DOHH2 (cell line): ENCODE data around the gene TGFBR2.

Source experiments
- H3F3A ChIP-seq: fragments of 200-600 bp; sonication (generic), shearing (Covaris generic); 2 replicates; pipeline ENCODE4 v1.6.0; 2016; ENCODE audit warnings: antibody characterized with exemption, mild to moderate bottlenecking; ENCODE audit not compliant: control insufficient read depth, insufficient read depth
- H3K27ac ChIP-seq: fragments of 200-600 bp; sonication (generic); 2 replicates; pipeline ENCODE4 v1.5.1; 2014; ENCODE audit warnings: low read depth, mild to moderate bottlenecking, low read length, moderate library complexity
- H3K27me3 ChIP-seq: fragments of 200-600 bp; sonication (generic); 2 replicates; pipeline ENCODE4 v1.6.1; 2014; ENCODE audit warnings: mild to moderate bottlenecking, low read length, mixed read lengths; ENCODE audit not compliant: control insufficient read depth
- H3K36me3 ChIP-seq: fragments of 200-600 bp; sonication (generic); 2 replicates; pipeline ENCODE4 v1.6.1; 2014; ENCODE audit warnings: mild to moderate bottlenecking, low read length, moderate library complexity, mixed read lengths; ENCODE audit not compliant: control insufficient read depth
- H3K4me1 ChIP-seq: fragments of 200-600 bp; sonication (generic); 2 replicates; pipeline ENCODE4 v1.6.1; 2014; ENCODE audit warnings: mild to moderate bottlenecking, low read length, mixed read lengths; ENCODE audit not compliant: control insufficient read depth
- H3K4me2 ChIP-seq: fragments of 200-600 bp; sonication (generic); 2 replicates; pipeline ENCODE4 v1.6.0; 2014; ENCODE audit warnings: mild to moderate bottlenecking, low read length, moderate library complexity
- H3K4me3 ChIP-seq: fragments of 200-600 bp; sonication (generic); 2 replicates; pipeline ENCODE4 v1.5.1; 2014; ENCODE audit warnings: mild to moderate bottlenecking, low read length, mixed read lengths
- H3K79me2 ChIP-seq: fragments of 200-600 bp; sonication (generic); 2 replicates; pipeline ENCODE4 v1.6.1; 2014; ENCODE audit warnings: mild to moderate bottlenecking, low read length, mixed read lengths; ENCODE audit not compliant: control insufficient read depth
- H3K9me2 ChIP-seq: fragments of 200-600 bp; sonication (generic); replicated peaks from 2 replicates; pipeline ENCODE4 v1.6.1; 2014; ENCODE audit warnings: mild to moderate bottlenecking, low read length, mixed read lengths; ENCODE audit not compliant: control insufficient read depth
- H3K9me3 ChIP-seq: fragments of 200-600 bp; sonication (generic); 2 replicates; pipeline ENCODE4 v1.6.1; 2014; ENCODE audit warnings: antibody characterized with exemption, low read length, mixed read lengths; ENCODE audit not compliant: control insufficient read depth, insufficient read depth
- H4K20me1 ChIP-seq: fragments of 200-600 bp; sonication (generic); 2 replicates; pipeline ENCODE4 v1.6.0; 2014; ENCODE audit warnings: low read depth, mild to moderate bottlenecking, antibody characterized with exemption, low read length, moderate library complexity; ENCODE audit not compliant: control insufficient read depth, insufficient read depth
- EZH2phosphoT487 ChIP-seq: fragments of 200-600 bp; sonication (generic); IDR thresholded peaks from 2 replicates; pipeline ENCODE4 v1.6.1; 2017; ENCODE audit warnings: borderline replicate concordance, mild to moderate bottlenecking, antibody characterized with exemption, low read length, moderate library complexity, mixed read lengths
- TF ChIP-seq, protein P1 (sequence below): fragments of 200-600 bp; sonication (generic); IDR thresholded peaks from one replicate; pipeline ENCODE4 v1.5.1; 2014; ENCODE audit warnings: antibody characterized with exemption, mild to moderate bottlenecking, low read depth, low read length; ENCODE audit not compliant: poor library complexity, severe bottlenecking

TGFBR2 gene

GRCh38 chr3:30606301-30607031 is at the start of gene TGFBR2:
Gene TGFBR2, plus strand, starts transcription at chr3:30606601. Its CDS starts 283 bp downstream, at chr3:30606884.
- Histone ChIP-seq H3K36me3 (peaks cover 6% of the 10 kb centered on the region; the same call in 1 of the 2 replicates), H3K27ac (peak within 1 kb of the TSS; percentile 81), H3F3A (peaks cover 23% of the 10 kb centered on the region), H3K4me3 (peak within 1 kb of the TSS; percentile 88), H3K4me1 (peaks cover 84% of the 10 kb centered on the region), H3K79me2 (peaks cover 47% of the 10 kb centered on the region), H3K4me2 (peak within 1 kb of the TSS; percentile 92), H3K9me3 (no peaks in the 10 kb centered on the region), H4K20me1 (no peaks in the 10 kb centered on the region), H3K9me2 (no peaks in the 10 kb centered on the region), H3K27me3 (no peaks in the 10 kb centered on the region)
- TF ChIP-seq EZH2phosphoT487: no peak
- TF ChIP-seq, protein P1, sequence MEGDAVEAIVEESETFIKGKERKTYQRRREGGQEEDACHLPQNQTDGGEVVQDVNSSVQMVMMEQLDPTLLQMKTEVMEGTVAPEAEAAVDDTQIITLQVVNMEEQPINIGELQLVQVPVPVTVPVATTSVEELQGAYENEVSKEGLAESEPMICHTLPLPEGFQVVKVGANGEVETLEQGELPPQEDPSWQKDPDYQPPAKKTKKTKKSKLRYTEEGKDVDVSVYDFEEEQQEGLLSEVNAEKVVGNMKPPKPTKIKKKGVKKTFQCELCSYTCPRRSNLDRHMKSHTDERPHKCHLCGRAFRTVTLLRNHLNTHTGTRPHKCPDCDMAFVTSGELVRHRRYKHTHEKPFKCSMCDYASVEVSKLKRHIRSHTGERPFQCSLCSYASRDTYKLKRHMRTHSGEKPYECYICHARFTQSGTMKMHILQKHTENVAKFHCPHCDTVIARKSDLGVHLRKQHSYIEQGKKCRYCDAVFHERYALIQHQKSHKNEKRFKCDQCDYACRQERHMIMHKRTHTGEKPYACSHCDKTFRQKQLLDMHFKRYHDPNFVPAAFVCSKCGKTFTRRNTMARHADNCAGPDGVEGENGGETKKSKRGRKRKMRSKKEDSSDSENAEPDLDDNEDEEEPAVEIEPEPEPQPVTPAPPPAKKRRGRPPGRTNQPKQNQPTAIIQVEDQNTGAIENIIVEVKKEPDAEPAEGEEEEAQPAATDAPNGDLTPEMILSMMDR: peak; percentile 19

DNA sequence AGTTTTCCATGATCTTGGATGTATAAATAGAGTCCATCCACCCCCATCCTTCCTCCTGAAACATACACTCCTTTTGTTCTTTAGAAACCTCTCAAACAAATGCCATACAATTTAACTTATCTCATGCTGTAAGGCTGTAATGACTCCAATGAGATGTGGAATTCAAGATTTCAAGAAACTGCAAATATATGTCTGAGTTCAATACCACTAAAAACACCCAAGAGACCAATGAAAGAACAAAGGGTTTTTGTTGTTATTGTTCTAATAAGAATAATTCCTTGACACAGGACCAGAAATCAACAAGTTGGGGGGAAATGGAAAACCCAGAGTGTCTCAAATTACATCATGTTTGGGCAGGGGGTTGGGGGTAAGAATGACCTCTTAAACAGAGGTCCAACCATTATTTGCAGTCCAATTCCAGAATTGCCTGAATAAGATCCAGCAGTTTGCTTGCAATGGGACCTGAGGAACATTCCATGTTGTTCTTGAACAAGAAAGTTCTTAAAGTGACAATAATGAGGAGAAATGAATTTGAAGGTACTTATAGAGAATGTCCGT is 48.6 kb upstream of the TGFBR2 start:
- Histone ChIP-seq H3K4me1 (no peaks in the 10 kb centered on the region), H4K20me1 (no peaks in the 10 kb centered on the region), H3F3A (no peaks in the 10 kb centered on the region), H3K27ac (no peak overlapping the region), H3K27me3 (no peaks in the 10 kb centered on the region), H3K4me2 (no peak overlapping the region), H3K9me3 (no peaks in the 10 kb centered on the region), H3K36me3 (no peaks in the 10 kb centered on the region), H3K79me2 (no peaks in the 10 kb centered on the region), H3K4me3 (no peak overlapping the region), H3K9me2 (no peaks in the 10 kb centered on the region)
- TF ChIP-seq, protein P1: no peak

DNA sequence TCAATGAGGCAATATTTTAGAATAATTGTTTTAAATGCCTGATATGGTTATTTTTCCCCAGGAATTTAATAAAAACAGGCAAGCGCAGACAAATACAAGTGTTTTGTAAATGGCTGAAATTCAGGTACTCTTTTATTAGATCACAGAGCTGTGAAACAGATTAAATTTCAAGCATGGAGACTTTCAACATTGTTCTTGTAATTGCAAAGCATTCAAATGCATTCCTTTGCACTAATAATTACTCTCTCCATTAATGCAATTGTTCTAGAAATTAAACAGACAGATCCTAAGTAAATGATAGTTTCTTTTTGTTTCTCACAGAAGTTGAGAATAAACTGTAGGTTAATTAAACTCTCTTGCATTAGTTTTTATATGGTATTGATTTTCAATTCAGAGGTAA is 42.4 kb upstream of the TGFBR2 start:
- H3K4me3 ChIP-seq: no peak overlapping the region
- no peaks in the 10 kb centered on the region for H3K36me3 ChIP-seq
- no peaks in the 10 kb centered on the region for H3K4me1 ChIP-seq
- H3K27me3 ChIP-seq: no peaks in the 10 kb centered on the region
- H3F3A ChIP-seq: no peaks in the 10 kb centered on the region
- H3K27ac ChIP-seq: no peak overlapping the region
- no peaks in the 10 kb centered on the region for H3K9me2 ChIP-seq
- no peaks in the 10 kb centered on the region for H4K20me1 ChIP-seq
- TF ChIP-seq EZH2phosphoT487: no peak
- TF ChIP-seq, protein P1: no peak
- H3K79me2 ChIP-seq: no peaks in the 10 kb centered on the region
- no peaks in the 10 kb centered on the region for H3K9me3 ChIP-seq
- no peak overlapping the region for H3K4me2 ChIP-seq
